ENCODE measurements around the gene SLC4A1AP. TPM values are rescaled to one million over a fixed set of nuclear protein-coding genes. Genes with fewer than 3 reads are reported as not detected.

SLC4A1AP gene
- polyA plus RNA-seq, 2 of the 4 experiments (the other 2 are of a cell fraction) = 32.6 to 33.0 TPM

DNA sequence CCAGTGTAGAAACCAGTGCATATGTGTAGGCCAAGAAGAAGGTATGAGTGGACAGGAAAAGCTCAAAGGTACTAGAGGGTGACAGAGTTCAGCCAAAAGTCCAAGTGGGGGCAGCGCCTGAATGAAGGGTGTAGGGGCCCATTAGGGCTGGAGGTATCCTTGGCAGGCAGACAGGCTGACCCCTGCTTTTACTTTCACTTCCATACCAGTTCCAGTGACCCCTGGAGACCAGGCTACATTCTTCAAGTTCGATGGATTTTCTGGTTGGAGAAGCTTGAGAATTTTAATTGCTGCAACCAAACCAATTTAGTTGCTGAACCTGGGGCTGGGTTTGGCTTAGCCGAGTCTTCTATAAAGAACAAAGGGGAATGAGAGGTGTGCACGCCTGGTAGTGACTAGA lies 65.5 kb downstream of the SLC4A1AP start:
- 63% methylated on average over 4 of the region's 4 CpGs for WGBS (ENCODE audit: missing lambda C conversion rate)
- ChIA-PET POLR2A (no interaction called here), CTCF (interaction anchor here (1.0 to 14.1 kb wide), 3 partner anchors 9 to 23 kb away, joined by 3 to 167 read pairs (median 7); no protein-coding TSS in a partner anchor)
- TF ChIP-seq RAD21 (conservative IDR thresholded peaks at IDR 0.05 in 1 of 2, IDR thresholded peaks at IDR 0.05 in 1 of 2) = no peak
- TF ChIP-seq, protein P1, sequence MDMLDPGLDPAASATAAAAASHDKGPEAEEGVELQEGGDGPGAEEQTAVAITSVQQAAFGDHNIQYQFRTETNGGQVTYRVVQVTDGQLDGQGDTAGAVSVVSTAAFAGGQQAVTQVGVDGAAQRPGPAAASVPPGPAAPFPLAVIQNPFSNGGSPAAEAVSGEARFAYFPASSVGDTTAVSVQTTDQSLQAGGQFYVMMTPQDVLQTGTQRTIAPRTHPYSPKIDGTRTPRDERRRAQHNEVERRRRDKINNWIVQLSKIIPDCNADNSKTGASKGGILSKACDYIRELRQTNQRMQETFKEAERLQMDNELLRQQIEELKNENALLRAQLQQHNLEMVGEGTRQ (IDR thresholded peaks at IDR 0.05) = no peak
- no peak for TF ChIP-seq MAFK (IDR thresholded peaks at IDR 0.05; ENCODE audit: partially characterized antibody)
- no peak for TF ChIP-seq ZC3H11A (IDR thresholded peaks at IDR 0.05)
- no peak for TF ChIP-seq SMC3 (IDR thresholded peaks at IDR 0.05)
- TF ChIP-seq GATA3 (IDR thresholded peaks at IDR 0.05; ENCODE audit: borderline replicate concordance) = no peak
- no peak for TF ChIP-seq ZNF302 (CRISPR knock-in tag; IDR thresholded peaks at IDR 0.05)
- TF ChIP-seq HEYL (CRISPR knock-in tag; IDR thresholded peaks at IDR 0.05) = no peak
- TF ChIP-seq RFX5 (IDR thresholded peaks at IDR 0.05) = no peak
- Histone ChIP-seq H3K27ac (peak overlapping the region; percentile 46 to 54; a peak in 4 of 6 replicates), H3K4me3 (no peak overlapping the region), H3K4me2 (no peak overlapping the region), H3K4me1 (peaks cover 23% of the 10 kb centered on the region), H3K9me3 (no peaks in the 10 kb centered on the region)
- DNase-seq (ENCODE audit: low read depth in 1 of 2, low spot score in 1 of 2) (no peak), ATAC-seq (peak in 1 of 2 experiments; percentile 16; a peak in 3 of 6 replicates), FAIRE-seq (no peak)

DNA sequence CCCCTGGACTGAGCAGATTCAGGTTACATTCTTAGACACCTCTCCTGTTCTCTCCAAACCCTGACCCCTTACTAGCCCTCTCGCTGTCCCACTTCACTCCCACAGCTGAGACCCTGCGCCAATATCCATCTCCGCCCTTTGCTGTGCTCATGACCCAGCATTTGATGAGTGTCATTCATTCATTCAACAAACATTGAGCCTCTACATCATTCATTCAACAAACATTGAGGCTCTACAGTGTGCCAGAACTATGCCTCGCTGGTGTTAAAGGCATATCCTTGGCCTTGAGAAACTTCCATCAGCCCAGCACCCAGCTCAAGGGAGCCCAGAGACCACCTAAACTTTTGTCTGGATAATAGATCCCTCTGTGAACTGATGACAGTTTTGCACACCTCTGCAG lies 65.9 kb downstream of the SLC4A1AP start:
- 87% methylated on average over 4 of the region's 4 CpGs for WGBS (ENCODE audit: missing lambda C conversion rate)
- CTCF ChIA-PET = interaction anchor here (0.5 to 14.1 kb wide), 5 partner anchors 9 to 38 kb away, joined by 3 to 167 read pairs (median 4); no protein-coding TSS in a partner anchor
- ATAC-seq = peak in 1 of 2 experiments; percentile 14; a peak in 3 of 6 replicates

DNA sequence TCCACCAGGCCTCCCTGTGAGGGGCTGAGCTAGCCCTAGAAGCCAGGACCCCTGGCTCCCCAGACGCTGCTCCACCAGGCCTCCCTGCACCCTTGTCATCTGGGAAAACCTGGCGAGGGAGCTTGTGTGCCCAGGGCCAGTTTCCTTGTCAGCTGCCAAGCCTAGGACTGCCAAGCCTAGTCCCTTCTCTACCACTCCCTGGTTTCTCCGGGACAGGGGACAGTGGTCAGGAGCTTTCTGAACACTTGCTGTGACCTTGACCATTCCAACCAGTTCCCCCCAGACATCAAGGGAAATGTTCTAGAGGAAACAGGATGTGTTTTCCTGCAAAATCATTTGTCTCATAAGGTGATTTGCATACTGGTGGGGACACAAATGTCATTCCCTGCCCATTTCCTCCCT lies 66.6 kb downstream of the SLC4A1AP start:
- H3K9me3 ChIP-seq = no peaks in the 10 kb centered on the region
- DNase-seq (ENCODE audit: low read depth in 1 of 2, low spot score in 1 of 2) = no peak
- CTCF ChIA-PET = interaction anchor here (0.7 to 3.1 kb wide), 4 partner anchors 8 to 27 kb away, joined by 3 to 22 read pairs (median 6); no protein-coding TSS in a partner anchor
- ATAC-seq = peak in 1 of 2 experiments; percentile 14; a peak in 1 of 6 replicates
- no peak overlapping the region for H3K4me3 ChIP-seq
- 64% methylated on average over 3 of the region's 3 CpGs for WGBS (ENCODE audit: missing lambda C conversion rate)
- TF ChIP-seq, protein P2, sequence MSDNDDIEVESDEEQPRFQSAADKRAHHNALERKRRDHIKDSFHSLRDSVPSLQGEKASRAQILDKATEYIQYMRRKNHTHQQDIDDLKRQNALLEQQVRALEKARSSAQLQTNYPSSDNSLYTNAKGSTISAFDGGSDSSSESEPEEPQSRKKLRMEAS (IDR thresholded peaks at IDR 0.05) = no peak
- TF ChIP-seq FOSB (CRISPR knock-in tag; IDR thresholded peaks at IDR 0.05) (no peak), POLR2AphosphoS2 (conservative IDR thresholded peaks at IDR 0.05; ENCODE audit: low read length) (no peak), CBX2 (IDR thresholded peaks at IDR 0.05; ENCODE audit: borderline replicate concordance, low read depth) (no peak), RCOR1 (IDR thresholded peaks at IDR 0.05; ENCODE audit: low read depth, low read length) (no peak), EP300 (IDR thresholded peaks at IDR 0.05) (no peak), ZFP36 (IDR thresholded peaks at IDR 0.05; ENCODE audit: borderline replicate concordance, partially characterized antibody) (no peak), CEBPB (IDR thresholded peaks at IDR 0.05) (no peak), SMC3 (IDR thresholded peaks at IDR 0.05) (no peak), HOXB5 (CRISPR knock-in tag; IDR thresholded peaks at IDR 0.05) (no peak), JUN (IDR thresholded peaks at IDR 0.05) (no peak), ESRRA (IDR thresholded peaks at IDR 0.05; ENCODE audit: borderline replicate concordance, low read length) (no peak), HOXB13 (CRISPR knock-in tag; IDR thresholded peaks at IDR 0.05; ENCODE audit: low read depth) (no peak), ZC3H11A (IDR thresholded peaks at IDR 0.05) (no peak), HDAC2 (IDR thresholded peaks at IDR 0.05) (no peak), ZNF302 (CRISPR knock-in tag; IDR thresholded peaks at IDR 0.05) (no peak), NR3C1 (IDR thresholded peaks at IDR 0.05) (no peak)
- TF ChIP-seq, protein P3, sequence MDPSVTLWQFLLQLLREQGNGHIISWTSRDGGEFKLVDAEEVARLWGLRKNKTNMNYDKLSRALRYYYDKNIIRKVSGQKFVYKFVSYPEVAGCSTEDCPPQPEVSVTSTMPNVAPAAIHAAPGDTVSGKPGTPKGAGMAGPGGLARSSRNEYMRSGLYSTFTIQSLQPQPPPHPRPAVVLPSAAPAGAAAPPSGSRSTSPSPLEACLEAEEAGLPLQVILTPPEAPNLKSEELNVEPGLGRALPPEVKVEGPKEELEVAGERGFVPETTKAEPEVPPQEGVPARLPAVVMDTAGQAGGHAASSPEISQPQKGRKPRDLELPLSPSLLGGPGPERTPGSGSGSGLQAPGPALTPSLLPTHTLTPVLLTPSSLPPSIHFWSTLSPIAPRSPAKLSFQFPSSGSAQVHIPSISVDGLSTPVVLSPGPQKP (IDR thresholded peaks at IDR 0.05; ENCODE audit: low read depth, low read length) = no peak
- H3K4me2 ChIP-seq = no peak overlapping the region
- FAIRE-seq = no peak
- peaks cover 12% of the 10 kb centered on the region for H3K4me1 ChIP-seq
- H3K27ac ChIP-seq = peak overlapping the region; percentile 23 to 46; a peak in 4 of 6 replicates
- POLR2A ChIA-PET = no interaction called here

More for the DNA sequence above, 65.9 kb downstream of the SLC4A1AP start:
- Histone ChIP-seq H3K9me3 (no peaks in the 10 kb centered on the region), H3K4me3 (no peak overlapping the region), H3K4me2 (no peak overlapping the region), H3K4me1 (peaks cover 19% of the 10 kb centered on the region), H3K27ac (peak overlapping the region in 1 of 2 experiments; percentile 46; a peak in 4 of 6 replicates)
- no peak for DNase-seq (ENCODE audit: low read depth in 1 of 2, low spot score in 1 of 2)
- no peak for FAIRE-seq
- TF ChIP-seq HOXB13 (CRISPR knock-in tag; IDR thresholded peaks at IDR 0.05; ENCODE audit: low read depth) (no peak), MYC (IDR thresholded peaks at IDR 0.05; ENCODE audit: borderline replicate concordance, low read length) (no peak), SMC3 (IDR thresholded peaks at IDR 0.05) (no peak), CHD4 (IDR thresholded peaks at IDR 0.05; ENCODE audit: borderline replicate concordance) (no peak), HOXB5 (CRISPR knock-in tag; IDR thresholded peaks at IDR 0.05) (no peak), BHLHE40 (IDR thresholded peaks at IDR 0.05; ENCODE audit: low read depth, low read length) (no peak), KDM1A (IDR thresholded peaks at IDR 0.05; ENCODE audit: low read depth) (no peak)
- TF ChIP-seq, protein P4, sequence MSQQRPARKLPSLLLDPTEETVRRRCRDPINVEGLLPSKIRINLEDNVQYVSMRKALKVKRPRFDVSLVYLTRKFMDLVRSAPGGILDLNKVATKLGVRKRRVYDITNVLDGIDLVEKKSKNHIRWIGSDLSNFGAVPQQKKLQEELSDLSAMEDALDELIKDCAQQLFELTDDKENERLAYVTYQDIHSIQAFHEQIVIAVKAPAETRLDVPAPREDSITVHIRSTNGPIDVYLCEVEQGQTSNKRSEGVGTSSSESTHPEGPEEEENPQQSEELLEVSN (IDR thresholded peaks at IDR 0.05; ENCODE audit: borderline replicate concordance, low read depth) = no peak
- POLR2A ChIA-PET = no interaction called here
